HEK293 (cell line): ENCODE measurements around the gene RABAC1.

ENCODE experiments used
- BCL11A ChIP-seq: fragments of 450-650 bp; formaldehyde crosslinking; IDR thresholded peaks from 2 replicates; pipeline ENCODE4 v1.5.1; 2016; ENCODE audit warnings: low read depth, missing biosample characterization, missing genetic modification characterization
- CTCF ChIP-seq: fragments of 450-650 bp; formaldehyde crosslinking; IDR thresholded peaks from 2 replicates; pipeline ENCODE4 v1.5.1; 2016; ENCODE audit warnings: missing biosample characterization, missing genetic modification characterization
- REST ChIP-seq: fragments of 450-650 bp; formaldehyde crosslinking; IDR thresholded peaks from 2 replicates; pipeline ENCODE4 v1.5.1; 2016; ENCODE audit warnings: missing biosample characterization, missing genetic modification characterization
- SP2 ChIP-seq: fragments of 450-650 bp; formaldehyde crosslinking; IDR thresholded peaks from 2 replicates; pipeline ENCODE4 v1.5.1; 2016; ENCODE audit warnings: missing biosample characterization, missing genetic modification characterization
- ZNF133 ChIP-seq: fragments of 450-650 bp; formaldehyde crosslinking; IDR thresholded peaks from 2 replicates; pipeline ENCODE4 v1.5.1; 2016; ENCODE audit warnings: missing biosample characterization, missing genetic modification characterization
- ZNF174 ChIP-seq: fragments of 450-650 bp; formaldehyde crosslinking; IDR thresholded peaks from 2 replicates; pipeline ENCODE4 v1.5.0; 2017; ENCODE audit warnings: missing biosample characterization, mild to moderate bottlenecking, missing genetic modification characterization
- ZNF423 ChIP-seq: fragments of 450-650 bp; formaldehyde crosslinking; IDR thresholded peaks from 2 replicates; pipeline ENCODE4 v1.5.1; 2016; ENCODE audit warnings: missing biosample characterization, missing genetic modification characterization
- ZNF558 ChIP-seq: fragments of 450-650 bp; formaldehyde crosslinking; IDR thresholded peaks from 2 replicates; pipeline ENCODE4 v1.5.1; 2016; ENCODE audit warnings: missing biosample characterization, missing genetic modification characterization
- ZNF776 ChIP-seq: fragments of 450-650 bp; formaldehyde crosslinking; IDR thresholded peaks from 2 replicates; pipeline ENCODE4 v1.5.0; 2017; ENCODE audit warnings: missing biosample characterization, missing genetic modification characterization, borderline replicate concordance

GRCh38 chr19:41919948-41920712 lies 39.0 kb downstream of the RABAC1 start:
- TF ChIP-seq ZNF776 (no peak), CTCF (tag by site-specific recombination) (no peak), BCL11A (no peak), ZNF174 (tag by site-specific recombination) (no peak), ZNF423 (tag by site-specific recombination) (no peak), ZNF558 (tag by site-specific recombination) (no peak), REST (tag by site-specific recombination) (no peak), ZNF133 (tag by site-specific recombination) (no peak), SP2 (tag by site-specific recombination) (no peak)
